ENCODE measurements around the gene SCUBE3. TPM values are rescaled to one million over a fixed set of nuclear protein-coding genes. Genes with fewer than 3 reads are reported as not detected.

SCUBE3 gene
- total and polyA plus RNA-seq, 2 experiments from 2014 or later: 24.0 to 31.5 TPM

- 93 to 95% methylated on average over 13 of the region's 13 CpGs for WGBS, 2 experiments (ENCODE audit: low coverage in 1 of 2, low lambda C conversion rate in 2 of 2, missing lambda C conversion rate in 2 of 2)
- Histone ChIP-seq H4K20me1 (ENCODE audit: insufficient read depth) (no peaks in the 10 kb centered on the region), H3K27ac (no peak overlapping the region), H3K9me2 (ENCODE audit: insufficient read depth) (no peaks in the 10 kb centered on the region), H3K9ac (no peak overlapping the region), H3K4me2 (ENCODE audit: unreplicated experiment) (no peak overlapping the region), H3K4me3 (no peak overlapping the region), H3K4me1 (ENCODE audit: insufficient read depth) (0 out of 2 replicates have a peak, but pooled peaks cover 3% of the 10 kb centered on the region), H3K9me3 (ENCODE audit: low read depth) (no peaks in the 10 kb centered on the region), H3F3A (ENCODE audit: insufficient read depth) (0 out of 2 replicates have a peak, but pooled peaks cover 13% of the 10 kb centered on the region), H3K79me2 (ENCODE audit: insufficient read depth) (peaks cover 5% of the 10 kb centered on the region; the same call in 1 of the 2 replicates), H2AFZ (no peak overlapping the region), H3K36me3 (ENCODE audit: low read depth) (no peaks in the 10 kb centered on the region), H3K27me3 (replicated peaks; ENCODE audit: insufficient read depth) (no peaks in the 10 kb centered on the region)
- no peak for DNase-seq
- TF ChIP-seq EZH2phosphoT487 (IDR thresholded peaks at IDR 0.05; ENCODE audit: insufficient read depth, low read depth) (no peak), EZH2 (IDR thresholded peaks at IDR 0.05; ENCODE audit: insufficient read depth, poor library complexity, severe bottlenecking) (no peak)
- in situ Hi-C loops (cut with MboI): loop anchor here (10.0 kb wide), 1 partner anchor 258 kb away; no protein-coding TSS in a partner anchor
Measured at GRCh38 chr6:35242906-35243305, 29.1 kb downstream of the SCUBE3 start.

- Histone ChIP-seq H3K27ac (no peak overlapping the region), H3K4me2 (ENCODE audit: unreplicated experiment) (no peak overlapping the region), H3K4me1 (ENCODE audit: insufficient read depth) (0 out of 2 replicates have a peak, but pooled peaks cover 7% of the 10 kb centered on the region), H3K4me3 (no peak overlapping the region), H2AFZ (no peak overlapping the region), H4K20me1 (ENCODE audit: insufficient read depth) (no peaks in the 10 kb centered on the region), H3K79me2 (ENCODE audit: insufficient read depth) (peaks cover 9% of the 10 kb centered on the region; the same call in 1 of the 2 replicates), H3K9me3 (ENCODE audit: low read depth) (no peaks in the 10 kb centered on the region), H3K27me3 (replicated peaks; ENCODE audit: insufficient read depth) (no peaks in the 10 kb centered on the region), H3K36me3 (ENCODE audit: low read depth) (no peaks in the 10 kb centered on the region), H3K9ac (no peak overlapping the region), H3K9me2 (ENCODE audit: insufficient read depth) (no peaks in the 10 kb centered on the region), H3F3A (ENCODE audit: insufficient read depth) (0 out of 2 replicates have a peak, but pooled peaks cover 13% of the 10 kb centered on the region)
- in situ Hi-C loops (cut with MboI): loop anchor here (10.0 kb wide), 1 partner anchor 259 kb away; no protein-coding TSS in a partner anchor
- no peak for TF ChIP-seq EZH2 (IDR thresholded peaks at IDR 0.05; ENCODE audit: insufficient read depth, poor library complexity, severe bottlenecking)
- WGBS, 2 experiments (ENCODE audit: low coverage in 1 of 2, low lambda C conversion rate in 2 of 2, missing lambda C conversion rate in 2 of 2): 81 to 83% methylated on average over 7 to 17 of the region's 17 CpGs
- no peak for DNase-seq
Measured at GRCh38 chr6:35243386-35243958, 29.7 kb downstream of the SCUBE3 start.

- H3F3A ChIP-seq (ENCODE audit: insufficient read depth): 0 out of 2 replicates have a peak, but pooled peaks cover 13% of the 10 kb centered on the region
- H3K4me2 ChIP-seq (ENCODE audit: unreplicated experiment): no peak overlapping the region
- no peaks in the 10 kb centered on the region for H4K20me1 ChIP-seq (ENCODE audit: insufficient read depth)
- no peak overlapping the region for H3K27ac ChIP-seq
- in situ Hi-C loops (cut with MboI): loop anchor here (10.0 kb wide), 1 partner anchor 260 kb away; no protein-coding TSS in a partner anchor
- no peak overlapping the region for H3K9ac ChIP-seq
- peaks cover 19% of the 10 kb centered on the region; the same call in 1 of the 2 replicates for H3K79me2 ChIP-seq (ENCODE audit: insufficient read depth)
- no peaks in the 10 kb centered on the region for H3K9me2 ChIP-seq (ENCODE audit: insufficient read depth)
- H3K36me3 ChIP-seq (ENCODE audit: low read depth): no peaks in the 10 kb centered on the region
- 96 to 99% methylated on average over 7 of the region's 7 CpGs for WGBS, 2 experiments (ENCODE audit: low coverage in 1 of 2, low lambda C conversion rate in 2 of 2, missing lambda C conversion rate in 2 of 2)
- H3K27me3 ChIP-seq (replicated peaks; ENCODE audit: insufficient read depth): no peaks in the 10 kb centered on the region
- no peak for DNase-seq
- H2AFZ ChIP-seq: no peak overlapping the region
- H3K4me3 ChIP-seq: no peak overlapping the region
- TF ChIP-seq EZH2phosphoT487 (IDR thresholded peaks at IDR 0.05; ENCODE audit: insufficient read depth, low read depth): no peak
- H3K4me1 ChIP-seq (ENCODE audit: insufficient read depth): 0 out of 2 replicates have a peak, but pooled peaks cover 7% of the 10 kb centered on the region
- H3K9me3 ChIP-seq (ENCODE audit: low read depth): no peaks in the 10 kb centered on the region
Measured at GRCh38 chr6:35244551-35244950, 30.8 kb downstream of the SCUBE3 start.

- Histone ChIP-seq H3F3A (ENCODE audit: insufficient read depth) (peaks cover 13% of the 10 kb centered on the region; the same call in 1 of the 2 replicates), H2AFZ (no peak overlapping the region), H3K9me3 (ENCODE audit: low read depth) (no peaks in the 10 kb centered on the region), H3K36me3 (ENCODE audit: low read depth) (no peaks in the 10 kb centered on the region; the same call in 1 of the 2 replicates), H3K27ac (no peak overlapping the region), H3K27me3 (replicated peaks; ENCODE audit: insufficient read depth) (no peaks in the 10 kb centered on the region), H3K9ac (no peak overlapping the region), H3K9me2 (ENCODE audit: insufficient read depth) (no peaks in the 10 kb centered on the region), H4K20me1 (ENCODE audit: insufficient read depth) (no peaks in the 10 kb centered on the region), H3K79me2 (ENCODE audit: insufficient read depth) (peaks cover 39% of the 10 kb centered on the region), H3K4me3 (no peak overlapping the region), H3K4me1 (ENCODE audit: insufficient read depth) (0 out of 2 replicates have a peak, but pooled peaks cover 7% of the 10 kb centered on the region), H3K4me2 (ENCODE audit: unreplicated experiment) (no peak overlapping the region)
- peak; percentile 12 for DNase-seq
- TF ChIP-seq EZH2 (IDR thresholded peaks at IDR 0.05; ENCODE audit: insufficient read depth, poor library complexity, severe bottlenecking): no peak
- no peak for TF ChIP-seq EZH2phosphoT487 (IDR thresholded peaks at IDR 0.05; ENCODE audit: insufficient read depth, low read depth)
- in situ Hi-C loops (cut with MboI): loop anchor here (10.0 kb wide), 1 partner anchor 263 kb away; no protein-coding TSS in a partner anchor
- 96 to 98% methylated on average over 2 of the region's 2 CpGs for WGBS, 2 experiments (ENCODE audit: low coverage in 1 of 2, low lambda C conversion rate in 2 of 2, missing lambda C conversion rate in 2 of 2)
Measured at GRCh38 chr6:35247642-35248231, 34.0 kb downstream of the SCUBE3 start.

All from GM23248 (cell line).